Measurements from ENCODE around the gene IPPK.
"Not testable (repeated sequence)": the region's sequence is repeated elsewhere in the genome, so short reads cannot be mapped to it uniquely, and the experiment has no call there.

Gene IPPK

DNA sequence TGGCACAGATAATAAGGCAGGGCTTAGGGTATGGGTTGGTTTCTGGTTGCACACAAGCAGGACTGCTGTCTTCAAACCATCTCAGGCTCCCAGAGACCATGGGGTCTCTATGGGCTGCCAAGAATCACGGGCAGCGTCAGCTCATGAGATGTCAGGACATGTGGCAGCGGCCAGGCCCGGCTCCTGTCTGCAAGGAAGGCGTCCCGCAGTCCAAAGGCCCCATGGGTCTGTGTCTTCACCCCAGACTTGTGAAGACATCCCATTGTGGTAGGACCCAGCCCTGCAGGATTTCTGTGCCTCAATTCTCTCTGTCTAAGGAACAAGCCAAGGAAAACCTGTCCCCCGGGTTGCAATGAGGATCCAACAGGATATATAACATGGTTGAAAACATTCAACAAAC is 32.6 kb downstream of the IPPK start:
- no peak for DNase-seq

DNA sequence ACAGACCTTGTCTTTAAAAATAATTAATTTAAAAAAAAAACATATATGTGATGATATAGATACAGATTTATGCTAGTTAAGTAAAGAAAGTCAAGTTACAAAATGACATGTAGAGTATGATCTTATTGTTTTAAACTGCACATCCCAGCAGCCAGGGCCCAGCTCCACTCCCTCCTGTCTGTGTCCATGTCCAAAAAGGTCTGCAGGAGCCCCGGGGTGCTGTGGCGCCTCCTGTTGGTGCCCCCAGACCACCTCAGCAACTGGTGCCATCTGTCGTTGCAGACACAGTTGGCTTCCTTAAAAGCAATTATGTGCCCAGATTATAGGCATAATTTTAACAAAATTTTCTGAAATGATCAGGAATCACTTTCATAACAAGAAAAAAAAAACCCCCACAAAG is 33.3 kb downstream of the IPPK start:
- DNase-seq = no peak

DNA sequence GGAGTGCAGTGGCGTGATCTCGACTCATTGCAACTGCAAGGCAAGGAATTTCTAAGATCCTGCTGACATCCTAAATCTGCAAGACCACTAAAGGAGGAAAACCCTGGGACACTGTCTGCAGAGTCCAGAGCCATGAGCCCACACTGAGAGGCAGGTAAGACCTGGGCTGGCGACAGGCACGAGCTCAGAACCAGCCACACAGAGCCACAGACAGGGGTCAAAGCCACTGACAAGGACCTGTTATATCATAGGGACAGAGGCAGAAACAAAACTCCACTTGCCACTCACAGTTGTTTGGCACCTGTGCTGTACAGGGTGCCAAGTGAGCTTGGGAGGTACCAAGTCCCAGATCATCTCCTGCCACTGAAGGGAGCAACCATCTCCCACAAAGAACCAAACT is 34.2 kb downstream of the IPPK start:
- no peak for DNase-seq

DNA sequence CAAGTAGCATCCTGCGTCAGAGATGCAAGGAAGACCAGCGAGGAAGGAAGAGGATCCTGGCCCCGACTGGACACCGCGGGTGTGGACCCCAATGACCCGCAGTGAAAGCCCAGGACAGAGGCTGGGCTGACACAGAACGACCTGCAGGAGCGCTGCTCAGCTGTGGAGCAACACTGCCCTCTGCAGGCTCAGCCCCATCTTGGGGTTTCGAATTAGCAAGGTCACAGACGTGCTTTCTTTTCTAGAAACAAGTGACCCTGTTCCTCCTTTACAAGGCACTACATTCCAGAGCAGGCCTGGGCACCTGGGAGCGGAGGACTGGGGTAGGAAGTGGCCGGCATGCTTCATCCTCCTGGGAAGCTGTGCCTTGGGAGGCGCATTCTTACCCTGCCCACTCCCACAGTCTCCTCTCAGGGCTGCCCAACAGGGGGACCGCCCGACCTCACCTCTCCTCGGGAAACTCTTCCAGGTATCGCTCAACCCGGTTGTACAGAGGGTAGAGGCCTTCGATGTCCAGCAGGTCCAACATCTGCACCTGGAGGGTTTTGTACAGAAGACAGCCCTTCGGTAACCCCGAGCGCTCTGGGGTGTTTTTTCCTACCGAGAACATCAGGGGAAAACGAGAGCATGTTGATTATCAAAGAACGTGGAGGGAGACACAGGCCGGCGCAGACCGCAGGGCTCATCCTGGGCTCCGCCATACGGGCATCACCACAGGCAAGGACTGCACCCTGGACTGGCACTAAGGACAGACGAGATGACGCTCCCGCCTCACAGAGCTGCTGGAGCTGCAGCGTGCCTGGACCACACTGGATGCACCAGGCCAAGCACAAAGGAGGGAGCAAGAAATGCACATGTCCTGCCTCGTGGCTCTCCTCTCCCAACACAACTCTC is 35.0 kb downstream of the IPPK start:
- DNase-seq = peak; percentile 70

DNA sequence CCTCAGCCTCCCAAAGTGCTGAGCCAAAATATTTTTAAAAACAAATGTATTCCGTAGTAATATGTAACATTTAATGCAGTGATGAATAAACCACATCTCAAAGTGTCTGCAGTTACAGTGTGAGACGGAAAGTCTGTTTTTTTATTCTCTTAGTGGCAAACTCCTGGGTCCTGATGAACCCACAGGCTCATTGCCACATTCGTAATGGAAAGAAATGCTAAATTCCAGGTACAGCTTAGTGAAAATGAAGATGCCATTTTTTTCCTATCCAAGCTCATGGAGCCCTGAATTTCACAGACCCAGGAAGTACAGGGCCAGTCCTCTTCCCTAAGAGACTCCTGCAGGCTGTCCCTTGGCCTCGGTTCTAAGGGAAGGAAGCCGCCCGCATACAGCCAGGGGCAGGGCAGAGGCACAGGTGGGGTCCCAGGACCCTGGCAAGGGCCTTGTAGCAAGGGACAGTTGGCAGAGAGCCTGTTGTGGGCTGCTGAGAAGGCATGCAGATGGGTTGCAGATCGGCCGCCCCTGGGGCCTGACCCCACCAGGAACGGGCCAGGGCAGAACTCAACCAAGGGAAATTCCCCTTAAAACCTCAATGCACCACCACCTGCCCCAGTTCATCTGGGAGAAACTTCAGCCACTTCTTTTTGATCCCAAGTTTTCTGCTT is 36.2 kb downstream of the IPPK start:
- DNase-seq = no peak

DNA sequence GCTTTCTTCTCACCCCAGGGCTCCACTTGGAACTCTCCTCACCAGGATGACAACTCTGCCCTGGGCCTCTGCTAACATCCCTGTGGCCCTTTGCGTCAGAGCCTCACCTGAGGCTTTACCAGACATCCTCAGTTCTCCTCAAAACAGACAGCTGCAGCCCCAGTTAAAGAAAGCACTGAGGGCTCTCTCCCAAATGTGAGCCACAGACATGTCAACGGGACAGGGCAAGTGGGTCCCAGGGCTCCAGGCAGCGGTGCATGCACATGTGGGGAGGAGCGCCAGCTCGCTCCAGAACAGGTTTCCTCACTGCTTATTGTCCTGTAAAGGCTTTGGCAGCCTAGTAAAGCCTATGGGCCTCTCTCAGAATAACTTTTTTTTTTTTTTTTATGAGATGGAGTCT is 37.3 kb downstream of the IPPK start:
- DNase-seq = no peak

DNA sequence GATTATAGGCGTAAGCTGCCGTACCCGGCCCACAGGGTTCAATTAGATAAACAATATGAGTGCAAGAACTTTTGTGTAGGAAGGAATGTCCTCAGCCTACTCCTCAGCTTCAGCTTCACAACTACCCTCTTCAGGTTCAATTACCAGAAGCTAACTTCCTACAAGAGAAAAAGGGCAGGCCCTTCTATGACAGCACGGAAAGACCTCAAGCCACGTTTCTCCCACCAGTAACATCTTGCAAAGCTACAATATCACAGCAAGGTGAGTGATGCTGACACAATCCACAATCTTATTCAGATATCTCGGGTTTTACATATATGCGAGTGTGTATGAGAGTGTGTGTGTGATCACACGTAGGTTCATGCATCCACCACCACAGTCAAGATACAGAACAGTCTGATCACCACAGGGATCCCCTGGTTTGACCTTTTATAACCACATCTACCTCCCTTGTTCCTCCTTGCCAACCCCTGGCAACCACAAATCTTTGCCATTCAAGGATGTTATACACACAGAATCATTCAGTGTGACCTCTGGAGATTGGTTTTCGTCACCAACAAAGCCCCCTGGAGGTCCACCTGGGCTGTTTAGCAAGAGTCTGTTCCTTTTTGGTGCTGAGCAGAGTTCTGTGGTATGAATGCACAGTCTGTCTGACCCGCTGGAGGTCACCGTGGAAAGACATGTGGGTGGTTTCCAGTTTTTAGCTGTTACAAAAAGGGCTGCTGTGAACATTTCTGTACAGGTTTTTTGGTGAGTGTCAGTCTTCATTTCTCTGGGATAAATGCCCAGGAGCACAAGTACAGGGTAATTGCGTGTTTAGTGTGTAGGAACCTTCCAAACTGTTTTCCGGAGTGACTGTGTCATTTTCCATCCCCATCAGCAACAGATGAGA is 38.2 kb downstream of the IPPK start:
- no peak for DNase-seq

DNA sequence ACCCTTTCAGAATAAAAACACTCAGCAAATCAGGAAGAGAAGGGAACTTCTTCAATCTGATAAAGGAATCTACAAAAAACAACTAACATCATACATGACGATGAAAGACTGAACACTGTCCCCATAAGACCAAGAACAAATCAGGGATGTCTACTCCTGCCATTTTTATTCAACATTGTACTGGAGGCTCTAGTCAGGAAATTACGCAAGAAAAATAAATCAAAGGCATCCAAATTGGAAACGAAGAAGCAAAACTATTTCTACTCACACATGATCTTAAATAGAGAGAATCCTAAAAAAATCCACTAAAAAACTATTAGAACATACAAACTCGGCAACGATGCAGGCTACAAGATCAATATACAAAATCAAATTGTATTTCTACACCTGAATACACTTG is 42.3 kb downstream of the IPPK start:
- DNase-seq = no peak

DNA sequence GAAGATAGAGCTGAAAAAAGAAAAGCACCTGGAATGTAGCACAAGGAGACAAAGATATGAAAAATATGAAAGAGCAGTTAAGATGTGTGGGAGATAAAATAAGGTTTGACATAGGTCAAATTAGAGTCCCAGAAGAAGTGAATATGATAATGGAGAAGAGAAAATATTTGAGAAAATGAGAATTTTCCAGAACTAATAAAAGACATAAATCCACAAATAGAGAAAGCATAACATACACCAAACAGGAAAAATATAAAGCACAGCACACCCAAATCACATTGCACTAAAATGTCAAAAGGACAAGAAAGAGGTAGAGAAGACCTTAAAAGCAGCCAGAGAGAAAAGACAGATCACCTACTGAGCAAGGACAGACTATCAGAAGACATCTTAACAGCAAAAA is 43.4 kb downstream of the IPPK start:
- DNase-seq = no peak

DNA sequence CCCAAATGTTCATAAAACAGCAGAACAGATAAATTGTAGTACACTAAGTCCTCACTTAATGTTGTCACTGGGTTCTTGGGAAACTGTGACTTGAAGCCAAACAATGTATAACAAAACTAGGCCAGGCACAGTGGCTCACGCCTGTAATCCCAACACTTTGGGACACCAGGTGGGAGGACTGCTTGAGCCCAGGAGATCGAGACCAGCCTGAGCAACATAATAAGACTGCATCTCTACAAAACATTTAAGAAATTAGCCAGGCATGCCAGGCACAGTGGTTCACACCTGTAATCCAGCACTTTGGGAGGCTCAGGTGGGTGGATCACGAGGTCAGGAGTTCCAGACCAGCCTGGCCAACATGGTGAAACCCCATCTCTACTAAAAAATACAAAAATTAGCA is 46.0 kb downstream of the IPPK start:
- DNase-seq = not testable (repeated sequence)

DNA sequence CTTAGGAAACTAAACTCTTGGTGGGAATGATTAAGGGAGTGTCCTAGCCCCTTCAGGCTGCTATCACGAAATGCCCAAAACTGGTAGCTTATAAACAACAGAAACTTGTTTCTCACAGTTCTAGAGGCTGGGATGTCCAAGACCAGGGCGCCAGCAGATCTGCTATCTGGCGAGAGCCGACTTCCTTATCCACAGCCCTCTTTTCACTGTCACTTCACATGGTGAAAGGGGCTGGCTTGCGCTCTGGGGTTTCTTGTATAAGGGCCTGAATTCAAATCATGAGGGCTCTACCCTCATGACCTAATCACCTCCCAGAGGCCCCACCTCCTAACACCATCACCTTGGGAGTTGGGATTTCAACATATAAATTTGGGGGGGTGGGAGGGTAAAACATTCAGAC is 49.1 kb downstream of the IPPK start:
- DNase-seq = no peak

DNA sequence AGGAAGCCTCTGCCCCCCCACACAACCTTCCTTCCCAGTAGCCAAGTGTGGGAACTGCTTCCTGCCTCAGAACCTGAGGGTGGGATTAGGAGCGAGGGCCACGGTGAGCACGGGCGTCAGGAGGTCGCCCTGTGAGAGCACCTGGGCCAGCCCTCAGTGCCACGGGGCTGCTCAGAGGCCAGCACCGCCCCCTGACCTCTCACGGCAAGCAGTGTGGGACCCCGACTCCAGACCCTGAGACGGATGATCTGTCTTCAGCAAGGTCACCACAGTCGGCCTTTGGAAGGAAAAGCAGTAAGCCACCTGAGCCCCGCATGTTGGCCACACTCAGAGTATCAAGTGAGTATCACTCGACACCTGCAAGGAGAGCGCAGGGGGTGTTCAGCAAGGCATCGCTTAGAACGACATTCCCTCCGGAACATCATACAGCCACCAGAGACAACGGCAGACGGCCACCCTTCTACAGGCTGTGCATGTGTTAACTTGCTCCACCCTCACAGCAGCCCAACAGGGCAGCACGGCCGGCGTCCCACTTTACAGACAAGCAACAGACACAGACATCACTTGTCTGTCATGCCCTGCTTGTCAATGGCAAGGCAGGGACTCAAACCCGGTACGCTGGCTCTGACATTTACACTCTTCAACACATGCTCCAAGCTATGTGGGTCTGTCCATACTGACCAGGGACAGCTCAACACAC is 50.2 kb downstream of the IPPK start:
- DNase-seq = no peak

DNA sequence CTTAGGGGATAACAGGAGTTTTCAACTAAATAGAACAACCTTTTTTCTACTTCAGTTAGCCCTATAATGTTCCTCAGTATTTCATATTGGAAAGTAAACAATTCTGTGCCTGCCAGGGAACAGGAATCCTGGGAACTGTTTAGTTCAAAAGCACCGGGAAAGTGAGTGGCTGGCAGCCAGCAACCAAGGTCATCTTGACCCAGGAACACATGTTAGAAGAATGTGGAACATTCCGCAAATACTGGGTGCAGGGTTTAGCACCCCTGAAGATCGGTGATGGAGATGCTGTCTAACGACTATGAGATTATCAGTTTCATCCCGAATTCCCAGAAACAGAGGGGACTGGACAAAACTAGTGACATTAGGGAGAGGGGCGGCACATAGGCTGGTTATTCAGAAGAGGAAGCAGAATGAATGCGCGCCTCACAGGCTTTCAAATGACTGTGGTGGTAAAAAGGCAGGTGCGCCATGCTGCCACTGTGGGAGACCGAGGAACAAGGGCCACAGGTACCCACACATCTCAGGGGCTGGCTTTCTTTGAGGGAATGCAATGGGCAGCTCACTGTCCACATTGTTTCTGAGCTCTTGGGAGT is 51.2 kb downstream of the IPPK start:
- no peak for DNase-seq

DNA sequence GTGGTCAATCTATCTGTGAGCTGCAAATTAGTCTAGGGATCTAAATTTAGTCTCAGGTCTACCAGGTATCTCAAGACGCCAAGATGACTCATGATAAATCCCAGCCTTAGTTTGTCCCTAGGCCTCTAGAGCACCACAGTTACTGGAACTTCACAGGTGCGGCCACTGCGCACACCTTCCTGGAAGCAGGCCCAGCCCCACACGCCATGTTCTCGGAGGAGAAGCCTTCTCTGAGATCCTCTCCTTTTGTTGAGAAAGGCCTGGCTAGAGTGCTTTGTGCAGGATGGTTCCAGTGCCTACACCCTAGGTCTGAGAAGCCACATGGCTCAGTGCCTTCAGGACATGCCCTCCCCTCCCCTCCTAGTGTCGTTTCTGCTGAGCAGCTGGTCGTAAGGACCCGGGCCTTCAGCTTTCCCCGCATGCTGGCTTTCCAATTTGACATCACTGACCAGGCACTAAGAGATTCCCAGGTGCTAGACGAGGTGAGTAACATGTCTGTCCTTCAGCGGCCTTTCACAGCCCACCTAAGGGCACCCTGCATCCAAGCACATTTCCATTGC is 51.9 kb downstream of the IPPK start:
- no peak for DNase-seq

DNA sequence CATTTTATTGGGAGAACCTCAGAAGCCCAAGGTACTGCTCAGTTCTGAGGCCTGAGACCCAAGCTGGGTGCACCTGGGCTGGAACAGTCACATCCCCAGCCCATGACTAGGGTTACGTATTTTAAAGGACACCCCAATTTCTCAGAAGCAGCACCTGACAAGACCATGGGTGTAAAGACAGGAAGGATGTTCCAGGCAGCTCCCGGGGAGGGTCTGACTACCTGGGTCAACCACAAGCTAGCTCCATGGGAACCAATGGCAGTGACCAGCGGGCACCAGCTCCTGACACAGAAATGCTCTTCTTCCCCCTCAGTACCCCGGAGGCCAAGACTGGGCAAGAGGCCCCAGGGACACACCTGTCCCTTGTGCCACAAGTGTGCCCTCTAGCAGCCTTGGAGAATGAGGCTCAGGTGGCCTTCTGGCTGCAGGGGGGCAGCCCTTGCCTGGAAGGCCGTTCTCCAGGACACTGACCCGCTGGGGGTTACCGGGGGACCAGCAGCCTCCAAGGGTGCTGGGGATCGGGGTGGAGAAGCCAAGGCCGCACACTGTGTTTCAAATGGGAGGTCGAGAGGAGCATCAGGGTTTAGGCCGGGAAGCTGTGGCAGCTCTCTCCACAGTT is 52.6 kb downstream of the IPPK start:
- no peak for DNase-seq

DNA sequence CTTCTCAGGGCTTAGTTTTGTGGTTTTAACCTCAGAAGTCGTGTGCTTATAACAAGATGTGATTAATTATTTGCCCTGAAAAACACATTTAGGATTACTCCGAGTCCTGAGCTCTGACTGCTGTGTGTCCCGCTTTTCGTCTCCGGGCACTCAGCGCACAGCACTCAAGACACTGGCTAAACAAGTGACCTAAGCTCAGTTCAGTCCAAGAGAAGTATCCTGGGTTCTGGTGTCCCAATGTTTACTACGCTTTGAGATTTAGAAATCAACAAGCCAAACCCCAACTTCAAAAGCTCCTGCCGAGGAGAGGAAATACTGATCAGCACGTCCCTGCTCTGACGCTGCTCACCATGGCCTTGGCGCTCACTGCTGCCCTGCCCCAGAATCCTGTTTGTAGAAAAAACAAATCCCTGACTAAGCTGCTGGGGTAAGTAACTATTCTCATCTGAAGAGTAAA is 53.2 kb downstream of the IPPK start:
- no peak for DNase-seq

DNA sequence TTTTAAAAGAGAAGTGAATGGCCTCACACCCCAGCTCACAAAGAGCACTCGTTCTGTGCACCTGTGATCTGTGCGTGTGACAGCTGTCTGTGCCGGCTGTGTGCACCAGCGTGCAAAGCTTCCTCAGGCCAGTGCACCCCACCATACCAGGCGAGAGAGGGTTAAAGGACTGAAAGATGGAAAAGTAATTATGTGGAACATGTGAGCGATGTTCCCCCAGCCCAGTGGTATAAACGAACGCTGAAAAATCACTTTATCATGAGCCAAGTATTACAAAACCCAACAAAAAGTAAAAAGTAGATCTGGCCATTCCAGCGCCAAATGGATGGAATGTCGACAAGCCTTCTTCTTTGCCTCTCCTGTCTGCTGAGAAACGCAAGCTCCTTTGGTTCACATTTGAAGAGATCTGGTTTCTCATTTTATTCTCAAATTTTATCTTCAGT is 53.7 kb downstream of the IPPK start:
- no peak for DNase-seq

DNA sequence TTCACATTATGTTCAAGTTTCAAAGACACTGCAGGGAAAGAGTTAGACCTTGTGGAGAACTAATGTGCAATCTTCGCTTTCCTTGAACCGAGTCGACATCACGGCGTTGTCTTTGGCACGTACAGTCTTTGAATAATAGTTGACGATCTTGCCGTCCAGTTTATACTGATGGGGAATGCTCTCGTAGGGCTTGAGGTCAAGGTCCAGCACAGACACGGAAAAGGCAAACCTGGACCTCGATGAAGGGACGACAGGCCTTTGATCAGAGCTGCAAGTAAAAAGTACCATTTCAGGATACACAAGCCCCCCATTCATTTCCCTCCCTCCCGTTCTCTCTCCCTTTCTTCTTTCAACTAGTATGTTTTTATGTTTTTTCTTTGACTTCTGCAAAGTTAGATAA is 54.1 kb downstream of the IPPK start:
- DNase-seq = no peak

DNA sequence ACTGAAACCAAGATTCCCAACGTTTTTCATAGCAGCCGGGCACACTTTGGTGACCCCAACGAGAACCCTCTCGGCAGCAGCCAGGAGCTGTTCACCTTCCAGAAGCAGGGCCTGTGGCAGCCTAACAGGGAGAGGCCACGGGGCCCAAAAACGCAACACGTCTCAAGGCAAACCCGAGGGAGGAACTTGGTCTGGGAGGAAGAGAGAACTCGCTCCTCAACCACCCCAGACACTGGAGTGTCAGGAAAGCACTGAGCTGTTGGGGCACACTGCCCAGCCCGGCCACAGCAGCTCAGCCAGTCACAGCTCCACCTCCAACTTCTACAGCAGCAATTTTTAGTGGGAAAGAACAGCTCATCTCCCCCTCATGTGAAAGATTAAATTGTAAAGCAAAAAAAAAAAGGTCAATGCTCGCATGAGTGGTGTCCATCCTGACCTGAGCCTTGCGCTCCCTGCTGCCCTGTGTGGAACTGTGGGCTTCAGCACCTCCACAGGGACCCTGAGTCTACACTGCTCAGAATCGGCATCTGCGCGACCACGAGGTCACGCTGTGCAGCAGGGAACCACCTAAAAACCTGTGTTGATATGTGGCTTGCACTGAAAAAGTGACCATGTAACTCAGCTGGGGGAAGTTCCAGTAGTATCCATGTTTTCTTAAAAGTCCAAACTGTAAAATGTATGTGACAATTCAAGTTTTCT is 55.0 kb downstream of the IPPK start:
- DNase-seq = no peak

DNA sequence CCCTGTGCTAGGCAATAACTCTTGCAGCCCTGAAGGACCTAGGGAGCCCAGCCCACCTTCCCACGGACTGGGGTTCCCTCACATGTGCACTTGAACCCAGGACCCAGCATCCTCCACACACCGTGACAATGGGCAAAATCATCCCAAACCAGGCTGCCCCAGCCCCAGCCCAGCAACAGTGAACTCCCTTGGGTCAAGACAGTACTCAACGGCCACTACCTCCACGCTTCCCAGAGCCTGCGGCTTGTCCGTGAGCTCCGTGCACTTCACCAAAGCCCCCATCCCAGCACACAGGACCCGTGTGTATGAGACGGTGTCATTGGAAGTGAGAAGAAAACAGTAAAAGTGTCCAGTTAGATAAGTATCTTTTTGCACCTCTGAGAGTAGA is 55.8 kb downstream of the IPPK start:
- DNase-seq = no peak

All from hematopoietic multipotent progenitor cell treated with erythropoietin and hydrocortisone succinate and interleukin-3 and kit ligand, for 8 days (in vitro differentiated cells).